Ishikawa (cell line): ENCODE data around the gene BTBD7.

Experiments used
- CEBPB ChIP-seq: IDR thresholded peaks from 2 replicates; pipeline ENCODE4 v1.6.1; 2012
- CREB1 ChIP-seq: IDR thresholded peaks from 2 replicates; pipeline ENCODE4 v1.6.1; 2012; ENCODE audit warnings: low read depth
- EGR1 ChIP-seq: IDR thresholded peaks from 2 replicates; pipeline ENCODE4 v1.6.1; 2012
- EP300 ChIP-seq: IDR thresholded peaks from 2 replicates; pipeline ENCODE4 v1.6.1; 2012; ENCODE audit warnings: borderline replicate concordance
- FOXM1 ChIP-seq: IDR thresholded peaks from 2 replicates; pipeline ENCODE4 v1.6.1; 2012; ENCODE audit warnings: low read depth, borderline replicate concordance
- MAX ChIP-seq: IDR thresholded peaks from 2 replicates; pipeline ENCODE4 v1.6.1; 2012
- NFIC ChIP-seq: IDR thresholded peaks from 2 replicates; pipeline ENCODE4 v1.6.1; 2012
- RAD21 ChIP-seq: IDR thresholded peaks from 2 replicates; pipeline ENCODE4 v1.6.1; 2012; ENCODE audit warnings: low read depth
- REST ChIP-seq: IDR thresholded peaks from 2 replicates; pipeline ENCODE4 v1.6.1; 2012; ENCODE audit warnings: low read depth, mild to moderate bottlenecking
- TAF1 ChIP-seq: IDR thresholded peaks from 2 replicates; pipeline ENCODE4 v1.6.1; 2012; ENCODE audit warnings: low read depth, mild to moderate bottlenecking
- TCF12 ChIP-seq: IDR thresholded peaks from 2 replicates; pipeline ENCODE4 v1.6.1; 2012; ENCODE audit warnings: low read depth
- TEAD4 ChIP-seq: IDR thresholded peaks from 2 replicates; pipeline ENCODE4 v1.6.1; 2012
- USF1 ChIP-seq: IDR thresholded peaks from 2 replicates; pipeline ENCODE4 v1.6.1; 2012
- YY1 ChIP-seq: IDR thresholded peaks from 2 replicates; pipeline ENCODE4 v1.6.1; 2012; ENCODE audit warnings: low read depth
- ZBTB7A ChIP-seq: IDR thresholded peaks from 2 replicates; pipeline ENCODE4 v1.6.1; 2012; ENCODE audit warnings: low read depth

Gene BTBD7

GRCh38 chr14:93245764-93246420 is 86.9 kb downstream of the BTBD7 start:
- TF ChIP-seq ZBTB7A (no peak), YY1 (no peak), CREB1 (no peak), EP300 (no peak), EGR1 (no peak), REST (no peak), NFIC (no peak), FOXM1 (no peak), USF1 (no peak), TAF1 (no peak), TEAD4 (no peak), RAD21 (no peak), MAX (no peak), CEBPB (no peak), TCF12 (no peak)

- TF ChIP-seq YY1: no peak
- no peak for TF ChIP-seq REST
- no peak for TF ChIP-seq USF1
- no peak for TF ChIP-seq CEBPB
- no peak for TF ChIP-seq TAF1
- TF ChIP-seq EGR1: no peak
- TF ChIP-seq MAX: no peak
- TF ChIP-seq TCF12: no peak
- TF ChIP-seq FOXM1: no peak
- TF ChIP-seq CREB1: no peak
These were observed 92.2 kb downstream of the BTBD7 start for GRCh38 chr14:93240678-93241000.

- no peak for TF ChIP-seq MAX
- TF ChIP-seq EGR1: no peak
- TF ChIP-seq CEBPB: no peak
These were observed 92.8 kb downstream of the BTBD7 start for GRCh38 chr14:93239869-93240677.

- TF ChIP-seq REST: no peak
- no peak for TF ChIP-seq RAD21
- TF ChIP-seq CEBPB: no peak
- no peak for TF ChIP-seq USF1
- no peak for TF ChIP-seq MAX
- no peak for TF ChIP-seq ZBTB7A
- TF ChIP-seq TEAD4: no peak
These were observed 98.0 kb downstream of the BTBD7 start for GRCh38 chr14:93234798-93235197.
